T-helper 17 cell (primary cell): ENCODE measurements around the gene PSME2. TPM values are rescaled to one million over a fixed set of nuclear protein-coding genes. Genes with fewer than 3 reads are reported as not detected.

Experiments used
- ATAC-seq: fragments of 150-1000 bp; cut with Tn5 transposase; 2 replicates; pipeline ENCODE4 v1.10.0; 2021; ENCODE audit warnings: mild to moderate bottlenecking, moderate library complexity
- DNase-seq, 3 donors: peaks; one replicate each; pipeline versions ENCODE4 v3.0.0 to v3.0.0-alpha.2; 2020 to 2021
- H3K9me3 ChIP-seq: one replicate; pipeline ENCODE4 v1.7.0; 2013; ENCODE audit warnings: low read length, mild to moderate bottlenecking; ENCODE audit not compliant: control insufficient read depth, poor library complexity, severe bottlenecking
- H3K27ac Mint-ChIP-seq: one replicate; pipeline ENCODE4 v1.8.0; 2022; ENCODE audit warnings: mild to moderate bottlenecking, moderate library complexity, mixed read lengths
- H3K27me3 Mint-ChIP-seq: one replicate; pipeline ENCODE4 v1.8.0; 2022; ENCODE audit warnings: mixed read lengths
- H3K36me3 Mint-ChIP-seq: one replicate; pipeline ENCODE4 v1.8.0; 2022; ENCODE audit warnings: low read depth, mixed read lengths
- H3K4me1 Mint-ChIP-seq: one replicate; pipeline ENCODE4 v1.8.0; 2022; ENCODE audit warnings: mild to moderate bottlenecking, mixed read lengths
- H3K4me3 Mint-ChIP-seq: one replicate; pipeline ENCODE4 v1.8.0; 2022; ENCODE audit warnings: mild to moderate bottlenecking, moderate library complexity, mixed read lengths
- total RNA-seq, 4 donors: library from RNA in 2 of 4; stranded (reverse) in 2 of 4; gene quantifications; one replicate each; pipeline ENCODE4 v1.2.3 and lab custom pipeline; 2022 to 2026

Gene PSME2
- total RNA-seq, 2 donors from 2014 or later: 134 to 141 TPM

GRCh38 chr14:24141097-24141880, 5.1 kb downstream of the PSME2 start, which contains the start of gene EMC9:
Gene EMC9, minus strand, starts transcription at chr14:24141591. Its CDS starts 287 bp downstream, at chr14:24141304.
- peaks cover 2% of the 10 kb centered on the region for H3K36me3 Mint-ChIP-seq
- peak within 1 kb of the TSS; percentile 86 for H3K27ac Mint-ChIP-seq
- H3K4me1 Mint-ChIP-seq: peaks cover 50% of the 10 kb centered on the region
- DNase-seq (peak; percentile 98 to 99 (median 98)), ATAC-seq (peak; percentile 91)
- peak within 1 kb of the TSS; percentile 93 for H3K4me3 Mint-ChIP-seq
- no peaks in the 10 kb centered on the region for H3K27me3 Mint-ChIP-seq
- H3K9me3 ChIP-seq: no peaks in the 10 kb centered on the region

- Mint-ChIP-seq H3K4me1 (peaks cover 45% of the 10 kb centered on the region), H3K36me3 (peaks cover 2% of the 10 kb centered on the region), H3K27ac (peak overlapping the region; percentile 43), H3K4me3 (peak overlapping the region; percentile 64), H3K27me3 (no peaks in the 10 kb centered on the region)
- no peak for DNase-seq
- ATAC-seq: no peak
- no peaks in the 10 kb centered on the region for H3K9me3 ChIP-seq
Observed at GRCh38 chr14:24139272-24139934, 7.0 kb downstream of the PSME2 start.

- Mint-ChIP-seq H3K36me3 (no peaks in the 10 kb centered on the region), H3K27ac (peak overlapping the region; percentile 43), H3K4me1 (peaks cover 43% of the 10 kb centered on the region), H3K4me3 (peak overlapping the region; percentile 43), H3K27me3 (no peaks in the 10 kb centered on the region)
- no peak for DNase-seq
- no peaks in the 10 kb centered on the region for H3K9me3 ChIP-seq
- no peak for ATAC-seq
Observed at GRCh38 chr14:24138396-24139271, 7.8 kb downstream of the PSME2 start.

GRCh38 chr14:24137529-24138395, 8.6 kb downstream of the PSME2 start:
- DNase-seq (no peak), ATAC-seq (no peak)
- H3K9me3 ChIP-seq: no peaks in the 10 kb centered on the region
- H3K27ac Mint-ChIP-seq: peak overlapping the region; percentile 88
- peaks cover 42% of the 10 kb centered on the region for H3K4me1 Mint-ChIP-seq
- no peaks in the 10 kb centered on the region for H3K27me3 Mint-ChIP-seq
- no peaks in the 10 kb centered on the region for H3K36me3 Mint-ChIP-seq
- H3K4me3 Mint-ChIP-seq: peak overlapping the region; percentile 95

- H3K9me3 ChIP-seq: no peaks in the 10 kb centered on the region
- DNase-seq: no peak
- peaks cover 44% of the 10 kb centered on the region for H3K4me1 Mint-ChIP-seq
- no peaks in the 10 kb centered on the region for H3K36me3 Mint-ChIP-seq
- ATAC-seq: no peak
- H3K27ac Mint-ChIP-seq: peak overlapping the region; percentile 88
- no peaks in the 10 kb centered on the region for H3K27me3 Mint-ChIP-seq
- H3K4me3 Mint-ChIP-seq: peak overlapping the region; percentile 95
Observed at GRCh38 chr14:24136684-24137528, 9.5 kb downstream of the PSME2 start.

- H3K9me3 ChIP-seq: no peaks in the 10 kb centered on the region
- Mint-ChIP-seq H3K27ac (peak within 1 kb of the TSS; percentile 88), H3K27me3 (no peaks in the 10 kb centered on the region), H3K4me3 (peak within 1 kb of the TSS; percentile 95), H3K4me1 (peaks cover 44% of the 10 kb centered on the region), H3K36me3 (no peaks in the 10 kb centered on the region)
- ATAC-seq: peak; percentile 98
- peak; percentile 91 to 94 (median 94) for DNase-seq
Observed at GRCh38 chr14:24135834-24136683, 10.4 kb downstream of the PSME2 start, which contains the start of gene PSME1. Gene PSME1, plus strand, starts transcription at chr14:24136194. Its CDS starts 69 bp downstream, at chr14:24136263.

GRCh38 chr14:24135584-24135833, 10.9 kb downstream of the PSME2 start:
- Mint-ChIP-seq H3K36me3 (peaks cover under 1% of the 10 kb centered on the region), H3K4me1 (peaks cover 41% of the 10 kb centered on the region), H3K27me3 (no peaks in the 10 kb centered on the region), H3K4me3 (peak overlapping the region; percentile 95), H3K27ac (peak overlapping the region; percentile 86)
- ATAC-seq (no peak), DNase-seq (no peak)
- H3K9me3 ChIP-seq: no peaks in the 10 kb centered on the region

GRCh38 chr14:24133735-24134134, 12.7 kb downstream of the PSME2 start:
- ATAC-seq: no peak
- Mint-ChIP-seq H3K4me1 (peaks cover 33% of the 10 kb centered on the region), H3K27me3 (no peaks in the 10 kb centered on the region), H3K4me3 (no peak overlapping the region), H3K36me3 (peaks cover 2% of the 10 kb centered on the region), H3K27ac (peak overlapping the region; percentile 85)
- no peak for DNase-seq
- H3K9me3 ChIP-seq: no peaks in the 10 kb centered on the region

GRCh38 chr14:24132976-24133375, 13.4 kb downstream of the PSME2 start:
- no peaks in the 10 kb centered on the region for H3K9me3 ChIP-seq

GRCh38 chr14:24132061-24132685, 14.2 kb downstream of the PSME2 start:
- no peaks in the 10 kb centered on the region for H3K27me3 Mint-ChIP-seq
- H3K27ac Mint-ChIP-seq: peak overlapping the region; percentile 85
- DNase-seq (no peak), ATAC-seq (no peak)
- no peaks in the 10 kb centered on the region for H3K9me3 ChIP-seq
- peak overlapping the region; percentile 70 for H3K4me3 Mint-ChIP-seq
- peaks cover 28% of the 10 kb centered on the region for H3K4me1 Mint-ChIP-seq
- peaks cover 2% of the 10 kb centered on the region for H3K36me3 Mint-ChIP-seq

More at GRCh38 chr14:24132976-24133375, 13.4 kb downstream of the PSME2 start:
- Mint-ChIP-seq H3K4me1 (peaks cover 30% of the 10 kb centered on the region), H3K4me3 (peak overlapping the region; percentile 70), H3K27me3 (no peaks in the 10 kb centered on the region), H3K27ac (peak overlapping the region; percentile 85), H3K36me3 (peaks cover 2% of the 10 kb centered on the region)
- DNase-seq (no peak), ATAC-seq (no peak)

GRCh38 chr14:24131549-24131966, 14.9 kb downstream of the PSME2 start:
- Mint-ChIP-seq H3K36me3 (peaks cover 2% of the 10 kb centered on the region), H3K4me3 (peak overlapping the region; percentile 58), H3K4me1 (peaks cover 22% of the 10 kb centered on the region), H3K27me3 (no peaks in the 10 kb centered on the region), H3K27ac (no peak overlapping the region)
- no peak for DNase-seq
- no peak for ATAC-seq
- no peaks in the 10 kb centered on the region for H3K9me3 ChIP-seq
